ENCODE results near the gene CYP24A1. TPM values are rescaled to one million over a fixed set of nuclear protein-coding genes. Genes with fewer than 3 reads are reported as not detected.

The CYP24A1 gene
- total RNA-seq, 4 donors from 2014 or later: 0.10 to 0.71 (median 0.69) TPM; not detected in 1

- intact Hi-C loops (cut with DNase I; ENCODE audit: low total_unique reads): no loop called here
- no peak overlapping the region for H3K4me3 ChIP-seq (ENCODE audit: low read depth, poor library complexity, severe bottlenecking)
- TF ChIP-seq POLR2A (IDR thresholded peaks at IDR 0.05) (no peak), CTCF (IDR thresholded peaks at IDR 0.05) (no peak)
- 41 to 43% methylated on average over 2 of the region's 2 CpGs for WGBS, 2 donors
- no peak for DNase-seq (ENCODE audit: low spot score in 2 of 2)
These were observed 66.6 kb downstream of the CYP24A1 start for GRCh38 chr20:54107181-54107580.

GRCh38 chr20:54106162-54106561, 67.6 kb downstream of the CYP24A1 start:
- 39 to 46% methylated on average over 4 of the region's 4 CpGs for WGBS, 2 donors
- intact Hi-C loops (cut with DNase I; ENCODE audit: low total_unique reads): no loop called here
- no peak for TF ChIP-seq POLR2A (IDR thresholded peaks at IDR 0.05)
- TF ChIP-seq CTCF (IDR thresholded peaks at IDR 0.05): no peak
- H3K4me3 ChIP-seq (ENCODE audit: low read depth, poor library complexity, severe bottlenecking): no peak overlapping the region
- no peak for DNase-seq (ENCODE audit: low spot score in 2 of 2)

- TF ChIP-seq CTCF (IDR thresholded peaks at IDR 0.05): no peak
- TF ChIP-seq POLR2A (IDR thresholded peaks at IDR 0.05): no peak
- H3K4me3 ChIP-seq (ENCODE audit: low read depth, poor library complexity, severe bottlenecking): no peak overlapping the region
- intact Hi-C loops (cut with DNase I; ENCODE audit: low total_unique reads): no loop called here
- DNase-seq (ENCODE audit: low spot score in 2 of 2): no peak
- 36 to 38% methylated on average over 4 of the region's 4 CpGs for WGBS, 2 donors
These were observed 68.1 kb downstream of the CYP24A1 start for GRCh38 chr20:54105653-54106052.

- DNase-seq (ENCODE audit: low spot score in 2 of 2): no peak
- 56 to 66% methylated on average over 4 of the region's 4 CpGs for WGBS, 2 donors
- TF ChIP-seq CTCF (IDR thresholded peaks at IDR 0.05) (no peak), POLR2A (IDR thresholded peaks at IDR 0.05) (no peak)
- no peak overlapping the region for H3K4me3 ChIP-seq (ENCODE audit: low read depth, poor library complexity, severe bottlenecking)
- intact Hi-C loops (cut with DNase I; ENCODE audit: low total_unique reads): no loop called here
These were observed 69.0 kb downstream of the CYP24A1 start for GRCh38 chr20:54104781-54105180.

GRCh38 chr20:54103762-54104600, 69.8 kb downstream of the CYP24A1 start:
- TF ChIP-seq POLR2A (IDR thresholded peaks at IDR 0.05) (no peak), CTCF (IDR thresholded peaks at IDR 0.05) (peak in 1 of 3 donors; percentile 84)
- DNase-seq (ENCODE audit: low spot score in 2 of 2): no peak
- WGBS, 2 donors: 75 to 89% methylated on average over 6 of the region's 6 CpGs
- H3K4me3 ChIP-seq (ENCODE audit: low read depth, poor library complexity, severe bottlenecking): no peak overlapping the region
- intact Hi-C loops (cut with DNase I; ENCODE audit: low total_unique reads): no loop called here

Other genes starting within 250 kb of the CYP24A1 start
- 1 to 10 TPM; 1.7 to 3.7 (median 2.1) TPM for gene BCAS1, start 103.4 kb downstream of the CYP24A1 start, total RNA-seq
- 10 to 100 TPM; 32.8 to 71.0 (median 40.2) TPM for gene PFDN4, start 34.1 kb upstream of the CYP24A1 start, total RNA-seq